Measurements from ENCODE around the gene ALLC. TPM values are rescaled to one million over a fixed set of nuclear protein-coding genes. Genes with fewer than 3 reads are reported as not detected.

Gene ALLC
- total RNA-seq, 1 experiment from 2014 or later: not detected

DNA sequence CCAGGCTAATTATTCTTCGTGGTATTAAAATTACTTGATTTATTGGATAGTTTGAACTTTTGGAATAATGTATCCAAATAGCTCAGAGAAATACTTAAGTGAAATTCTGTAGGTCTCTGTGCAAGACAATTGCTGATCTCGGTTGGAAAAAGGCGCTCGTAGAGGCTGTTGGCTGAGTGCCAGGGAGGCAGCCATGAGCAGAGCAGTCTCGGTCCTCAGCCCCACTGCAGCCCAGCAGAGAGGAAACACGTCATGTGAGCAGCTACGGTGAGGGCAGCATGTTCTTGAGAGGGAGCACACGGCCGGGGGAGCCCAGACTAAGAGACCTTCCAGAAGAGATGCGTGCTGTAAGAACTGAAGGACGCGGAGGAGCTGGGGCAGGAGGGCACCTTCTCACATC is 87.9 kb downstream of the ALLC start:
- TF ChIP-seq, protein P1, sequence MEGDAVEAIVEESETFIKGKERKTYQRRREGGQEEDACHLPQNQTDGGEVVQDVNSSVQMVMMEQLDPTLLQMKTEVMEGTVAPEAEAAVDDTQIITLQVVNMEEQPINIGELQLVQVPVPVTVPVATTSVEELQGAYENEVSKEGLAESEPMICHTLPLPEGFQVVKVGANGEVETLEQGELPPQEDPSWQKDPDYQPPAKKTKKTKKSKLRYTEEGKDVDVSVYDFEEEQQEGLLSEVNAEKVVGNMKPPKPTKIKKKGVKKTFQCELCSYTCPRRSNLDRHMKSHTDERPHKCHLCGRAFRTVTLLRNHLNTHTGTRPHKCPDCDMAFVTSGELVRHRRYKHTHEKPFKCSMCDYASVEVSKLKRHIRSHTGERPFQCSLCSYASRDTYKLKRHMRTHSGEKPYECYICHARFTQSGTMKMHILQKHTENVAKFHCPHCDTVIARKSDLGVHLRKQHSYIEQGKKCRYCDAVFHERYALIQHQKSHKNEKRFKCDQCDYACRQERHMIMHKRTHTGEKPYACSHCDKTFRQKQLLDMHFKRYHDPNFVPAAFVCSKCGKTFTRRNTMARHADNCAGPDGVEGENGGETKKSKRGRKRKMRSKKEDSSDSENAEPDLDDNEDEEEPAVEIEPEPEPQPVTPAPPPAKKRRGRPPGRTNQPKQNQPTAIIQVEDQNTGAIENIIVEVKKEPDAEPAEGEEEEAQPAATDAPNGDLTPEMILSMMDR (IDR thresholded peaks at IDR 0.05; ENCODE audit: unreplicated experiment): no peak
- Mint-ChIP-seq H3K27ac (ENCODE audit: low read depth, unreplicated experiment) (no peak overlapping the region), H3K9me3 (ENCODE audit: unreplicated experiment) (peaks cover 9% of the 10 kb centered on the region), H3K27me3 (ENCODE audit: insufficient read depth, unreplicated experiment) (peaks cover 27% of the 10 kb centered on the region), H3K4me3 (ENCODE audit: unreplicated experiment) (no peak overlapping the region), H3K4me1 (ENCODE audit: insufficient read depth, unreplicated experiment) (peaks cover 9% of the 10 kb centered on the region), H3K36me3 (ENCODE audit: insufficient read depth, unreplicated experiment) (no peaks in the 10 kb centered on the region)
- no TSS peak for BruUV-seq (replicated peaks)
- ChIA-PET POLR2A (interaction anchor here (1.1 kb wide), 1 partner anchor 970 kb away, joined by 3 read pairs; no protein-coding TSS in a partner anchor), CTCF (interaction anchor here (1.0 to 1.4 kb wide), 3 partner anchors 34 to 81 kb away, joined by 3 to 4 read pairs (median 4); no protein-coding TSS in a partner anchor)
- DNase-seq (ENCODE audit: unreplicated experiment): no peak
- intact Hi-C loops (cut with micrococcal nuclease): no loop called here

DNA sequence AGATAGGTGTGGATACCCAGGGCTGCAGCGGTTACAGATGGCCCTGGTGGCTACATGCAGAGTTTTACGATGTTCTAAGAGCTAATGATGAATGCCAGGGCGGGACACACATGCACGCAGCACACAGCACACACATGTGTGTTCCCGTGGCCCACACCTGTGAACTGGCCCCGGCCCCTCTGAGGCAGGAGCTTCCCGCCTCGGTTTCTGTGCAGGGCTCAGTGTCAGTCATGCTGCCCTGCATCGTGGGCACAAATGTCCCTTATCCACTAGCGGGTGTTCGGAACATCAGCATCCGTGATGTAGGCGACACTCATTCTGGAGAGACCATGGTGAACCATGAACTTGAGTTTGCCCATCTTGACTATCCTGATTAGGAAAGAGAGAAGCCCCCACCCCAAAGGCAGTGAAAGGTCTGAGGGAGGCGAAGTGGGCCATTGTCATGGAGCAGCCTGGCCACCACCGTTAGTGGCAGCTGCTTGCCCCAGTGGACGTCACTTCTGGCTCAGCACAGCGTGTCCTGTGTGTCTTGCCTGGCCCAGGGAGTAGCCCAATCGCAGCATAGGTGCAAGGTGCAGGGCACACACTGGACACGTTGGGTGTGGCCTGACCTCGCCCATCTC is 89.1 kb downstream of the ALLC start:
- TF ChIP-seq, protein P1 (IDR thresholded peaks at IDR 0.05; ENCODE audit: unreplicated experiment): no peak
- intact Hi-C loops (cut with micrococcal nuclease): no loop called here
- ChIA-PET CTCF (no interaction called here), POLR2A (interaction anchor here (0.6 kb wide), 1 partner anchor 25 kb away, joined by 4 read pairs; no protein-coding TSS in a partner anchor)
- DNase-seq (ENCODE audit: unreplicated experiment): no peak
- no peak overlapping the region for H3K4me3 Mint-ChIP-seq (ENCODE audit: unreplicated experiment)
- H3K27ac Mint-ChIP-seq (ENCODE audit: low read depth, unreplicated experiment): no peak overlapping the region
- no TSS peak for BruUV-seq (replicated peaks)
- peaks cover 9% of the 10 kb centered on the region for H3K9me3 Mint-ChIP-seq (ENCODE audit: unreplicated experiment)
- H3K27me3 Mint-ChIP-seq (ENCODE audit: insufficient read depth, unreplicated experiment): peaks cover 32% of the 10 kb centered on the region
- H3K36me3 Mint-ChIP-seq (ENCODE audit: insufficient read depth, unreplicated experiment): no peaks in the 10 kb centered on the region
- peaks cover 9% of the 10 kb centered on the region for H3K4me1 Mint-ChIP-seq (ENCODE audit: insufficient read depth, unreplicated experiment)

DNA sequence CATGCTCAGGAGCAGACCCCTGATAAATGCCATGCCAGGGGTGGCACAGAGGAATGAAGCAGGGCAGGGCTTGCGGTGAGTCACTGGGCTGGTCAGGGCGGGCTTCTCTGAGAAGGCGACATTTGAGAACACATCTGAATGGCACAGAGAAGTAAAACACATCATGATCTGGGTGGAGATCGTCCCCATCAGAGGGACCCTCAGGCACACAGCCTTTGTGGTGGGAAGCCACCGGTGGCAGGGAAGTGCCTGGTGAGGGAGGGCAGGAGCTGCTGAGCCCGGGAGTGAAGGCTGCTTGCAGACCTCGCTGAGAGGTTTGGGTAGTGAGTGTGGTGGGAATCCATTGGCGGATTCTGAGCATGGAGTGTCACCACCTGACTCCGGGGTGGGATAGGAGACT is 89.8 kb downstream of the ALLC start:
- no TSS peak for BruUV-seq (replicated peaks)
- Mint-ChIP-seq H3K4me3 (ENCODE audit: unreplicated experiment) (no peak overlapping the region), H3K4me1 (ENCODE audit: insufficient read depth, unreplicated experiment) (peaks cover 9% of the 10 kb centered on the region), H3K36me3 (ENCODE audit: insufficient read depth, unreplicated experiment) (no peaks in the 10 kb centered on the region), H3K9me3 (ENCODE audit: unreplicated experiment) (peaks cover 9% of the 10 kb centered on the region), H3K27me3 (ENCODE audit: insufficient read depth, unreplicated experiment) (peaks cover 32% of the 10 kb centered on the region), H3K27ac (ENCODE audit: low read depth, unreplicated experiment) (no peak overlapping the region)
- intact Hi-C loops (cut with micrococcal nuclease): no loop called here
- TF ChIP-seq, protein P1 (IDR thresholded peaks at IDR 0.05; ENCODE audit: unreplicated experiment): no peak
- ChIA-PET POLR2A (interaction anchor here (0.6 kb wide), 1 partner anchor 25 kb away, joined by 4 read pairs; no protein-coding TSS in a partner anchor), CTCF (no interaction called here)
- DNase-seq (ENCODE audit: unreplicated experiment): no peak

DNA sequence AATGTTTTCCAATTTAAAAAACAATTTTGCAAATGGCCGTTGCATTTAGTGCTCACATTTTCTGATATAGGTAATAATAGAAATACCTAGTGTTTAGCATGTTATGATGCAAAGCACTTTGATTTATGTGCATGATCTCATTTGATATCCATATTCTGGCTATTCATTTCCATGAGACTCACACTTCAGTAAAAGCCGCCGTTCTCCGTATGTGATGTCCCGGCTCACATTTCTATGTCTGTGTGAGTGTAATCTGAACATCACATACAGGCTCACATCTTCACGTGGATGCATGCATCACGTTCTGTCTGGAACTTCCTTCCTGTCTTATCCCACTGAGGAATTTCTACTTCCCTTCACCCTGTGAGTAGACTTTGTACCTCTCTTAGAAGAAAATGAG is 91.2 kb downstream of the ALLC start:
- peaks cover 9% of the 10 kb centered on the region for H3K4me1 Mint-ChIP-seq (ENCODE audit: insufficient read depth, unreplicated experiment)
- TF ChIP-seq, protein P1 (IDR thresholded peaks at IDR 0.05; ENCODE audit: unreplicated experiment): no peak
- ChIA-PET CTCF (interaction anchor here (0.7 to 1.1 kb wide), 4 partner anchors 9 to 80 kb away, joined by 3 read pairs; no protein-coding TSS in a partner anchor), POLR2A (no interaction called here)
- H3K9me3 Mint-ChIP-seq (ENCODE audit: unreplicated experiment): peaks cover under 1% of the 10 kb centered on the region
- no peaks in the 10 kb centered on the region for H3K36me3 Mint-ChIP-seq (ENCODE audit: insufficient read depth, unreplicated experiment)
- H3K27ac Mint-ChIP-seq (ENCODE audit: low read depth, unreplicated experiment): no peak overlapping the region
- DNase-seq (ENCODE audit: unreplicated experiment): no peak
- intact Hi-C loops (cut with micrococcal nuclease): no loop called here
- H3K27me3 Mint-ChIP-seq (ENCODE audit: insufficient read depth, unreplicated experiment): peaks cover 32% of the 10 kb centered on the region
- no TSS peak for BruUV-seq (replicated peaks)
- H3K4me3 Mint-ChIP-seq (ENCODE audit: unreplicated experiment): no peak overlapping the region

All from MCF 10A (cell line).